HT1080 (cell line): ENCODE results near the gene PAQR6. TPM values are rescaled to one million over a fixed set of nuclear protein-coding genes. Genes with fewer than 3 reads are reported as not detected.

ENCODE experiments used
- DNase-seq: peaks from one replicate; pipeline ENCODE4 v3.0.0-alpha.2; 2015; ENCODE audit warnings: low read depth
- total RNA-seq: library from RNA; depleted of rRNA; stranded (reverse); fragments of >200 nt; shearing (Covaris generic); gene quantifications from 2 replicates; pipeline ENCODE4 v1.2.3, GENCODE V29; 2014

Gene PAQR6
- total RNA-seq, 1 experiment from 2014 or later = 0.40 TPM

DNA sequence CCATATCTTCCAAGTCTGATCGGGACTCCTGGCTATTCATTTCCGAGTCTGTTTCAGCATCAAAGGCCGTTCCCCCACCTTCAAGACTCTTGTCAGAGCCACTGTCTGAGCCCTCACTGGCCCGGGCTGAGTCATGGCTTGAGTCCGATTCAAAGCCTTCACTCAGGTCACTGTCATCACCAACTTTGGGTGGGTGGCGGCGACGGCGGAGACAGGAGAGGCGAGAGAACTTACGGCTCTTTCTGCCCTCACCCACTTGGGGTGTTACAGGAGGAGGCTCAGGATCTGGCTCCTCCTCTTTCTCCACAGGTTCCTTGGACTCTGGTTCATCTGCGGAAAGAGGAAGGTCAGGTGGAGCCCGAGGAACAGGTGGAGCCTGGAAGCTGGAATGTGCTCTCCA lies 18.2 kb upstream of the PAQR6 start:
- no peak for DNase-seq

DNA sequence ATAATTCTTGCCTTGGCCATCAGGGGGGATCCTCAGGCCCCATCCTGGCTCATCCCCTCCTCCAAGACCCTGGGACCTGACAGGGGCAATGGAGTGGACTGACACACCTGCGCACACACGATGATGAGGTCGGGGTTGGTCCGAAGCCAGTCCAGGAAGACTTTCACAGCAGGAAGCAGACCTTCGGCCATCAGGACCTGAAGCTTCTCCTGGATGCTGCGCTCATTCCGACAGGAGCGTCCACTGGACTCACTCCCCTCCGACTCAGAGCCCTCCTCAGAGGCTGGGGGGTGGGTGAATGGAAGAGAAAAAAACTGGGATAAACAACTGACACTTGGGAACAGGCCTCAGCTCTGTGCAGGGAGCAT lies 15.4 kb upstream of the PAQR6 start:
- DNase-seq = no peak

DNA sequence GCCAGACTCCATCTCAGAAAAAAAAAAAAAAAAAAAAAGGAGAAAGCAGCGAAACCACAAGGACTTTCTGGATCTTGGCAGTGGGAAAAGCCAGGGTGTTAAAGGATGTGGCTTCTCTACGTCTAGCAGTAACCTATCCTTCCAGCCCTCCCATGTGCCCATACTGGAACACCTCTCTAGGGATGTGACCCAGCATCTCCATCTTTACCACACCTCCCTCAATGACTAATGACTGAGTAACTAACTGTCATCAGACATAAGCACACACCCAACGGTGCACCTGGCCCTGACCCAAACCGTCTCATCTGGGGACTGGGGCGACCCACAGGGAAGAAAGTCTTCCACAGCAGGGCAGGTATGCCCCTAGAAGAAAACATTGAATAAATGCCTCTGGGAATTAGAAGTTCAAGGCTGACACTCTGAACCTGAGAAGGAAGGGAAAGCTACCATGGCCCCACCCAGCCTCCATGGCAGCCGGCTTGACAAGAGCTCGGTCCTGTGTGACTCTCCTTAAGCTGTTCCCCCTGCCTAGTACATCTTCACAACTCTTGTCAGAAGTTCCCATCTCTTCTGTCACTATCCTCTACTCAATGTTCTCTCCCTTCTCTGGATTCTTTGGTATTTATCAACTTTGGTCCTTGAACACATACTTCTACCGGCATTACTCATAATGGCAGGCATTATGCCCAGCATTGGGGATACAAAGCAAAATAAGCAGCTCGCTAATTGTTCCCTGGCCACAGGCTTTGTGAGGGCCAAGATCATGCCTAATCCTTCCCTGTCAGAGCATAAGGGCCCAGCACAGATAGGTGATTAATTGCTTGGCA lies 14.8 kb upstream of the PAQR6 start:
- DNase-seq = peak; percentile 82

DNA sequence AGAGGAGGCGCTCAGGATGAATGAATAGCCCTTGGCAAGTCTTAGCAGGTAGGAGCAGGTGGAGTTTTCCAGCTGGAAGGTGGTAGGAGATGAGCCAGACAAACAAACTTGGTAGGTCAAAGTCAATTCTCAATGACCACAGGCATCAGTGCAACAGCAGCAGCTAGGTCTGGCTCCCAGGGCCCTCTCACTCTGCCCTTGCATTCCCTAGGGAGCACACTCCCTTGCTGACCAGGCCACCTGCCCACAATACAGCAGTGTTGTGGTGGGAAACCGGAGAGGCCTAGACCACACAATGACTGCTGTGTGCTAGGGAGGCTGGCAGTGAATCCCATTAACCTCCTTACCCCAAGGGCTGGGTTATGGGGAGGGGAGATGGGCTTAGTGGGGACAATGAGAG lies 13.0 kb upstream of the PAQR6 start:
- DNase-seq = no peak

DNA sequence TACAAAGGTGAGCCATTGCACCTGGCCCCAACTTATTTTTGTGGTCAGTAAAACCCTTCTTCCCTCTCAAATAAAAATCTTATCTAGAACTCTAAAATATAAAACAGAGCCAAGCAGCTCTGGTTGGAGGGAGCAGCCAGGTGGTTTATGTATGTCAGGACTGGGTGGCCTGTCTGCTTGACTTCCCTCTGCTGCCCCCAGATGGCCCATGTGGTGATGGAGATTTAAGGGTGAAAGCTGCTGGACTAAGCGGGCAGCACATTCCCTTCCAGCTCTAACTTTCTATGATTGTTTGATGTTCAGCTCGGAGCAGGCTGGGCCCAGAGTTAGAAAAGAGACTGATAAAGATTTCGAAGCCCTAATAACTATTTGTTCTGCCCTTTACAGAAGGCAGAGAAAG lies 11.9 kb upstream of the PAQR6 start:
- DNase-seq = no peak

DNA sequence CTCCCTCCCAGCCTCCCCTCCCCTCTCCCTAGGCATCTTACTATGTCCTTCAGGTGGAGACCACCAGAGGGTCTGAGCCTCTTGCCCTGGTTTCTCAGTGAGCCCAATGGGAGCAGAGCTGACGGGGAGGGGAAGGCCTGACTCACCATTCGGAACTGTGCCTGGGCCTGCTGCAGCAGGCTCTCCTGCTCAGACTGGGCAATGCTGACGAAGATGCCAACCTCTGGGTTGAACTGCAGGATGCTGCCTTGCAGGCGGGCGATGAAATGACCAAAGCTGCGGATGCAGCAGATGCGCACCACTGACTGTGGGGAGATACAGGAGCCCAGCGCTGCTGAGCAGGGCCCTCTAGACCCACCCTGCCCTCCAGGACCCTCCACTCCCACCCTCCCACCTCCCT lies 11.0 kb upstream of the PAQR6 start:
- DNase-seq = no peak

DNA sequence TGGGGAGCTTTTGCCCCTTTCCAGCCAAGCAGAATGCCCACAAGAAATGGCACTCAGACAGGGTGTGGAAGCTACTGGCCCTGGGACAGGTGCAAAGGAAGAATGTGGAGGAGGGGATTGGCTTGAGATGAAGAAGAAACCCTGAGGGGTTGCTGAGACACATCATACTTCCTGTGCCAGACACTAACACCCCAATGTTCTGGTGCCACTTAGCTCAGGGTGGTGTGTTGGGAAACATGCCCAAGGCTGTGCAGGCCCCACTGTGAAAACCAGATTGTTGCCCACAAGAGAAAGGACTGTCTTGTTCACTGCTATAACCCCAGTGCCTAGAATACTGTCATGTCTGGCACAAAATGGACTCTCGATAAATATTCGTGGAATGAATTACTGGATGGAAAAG lies 9.9 kb upstream of the PAQR6 start:
- DNase-seq = no peak

DNA sequence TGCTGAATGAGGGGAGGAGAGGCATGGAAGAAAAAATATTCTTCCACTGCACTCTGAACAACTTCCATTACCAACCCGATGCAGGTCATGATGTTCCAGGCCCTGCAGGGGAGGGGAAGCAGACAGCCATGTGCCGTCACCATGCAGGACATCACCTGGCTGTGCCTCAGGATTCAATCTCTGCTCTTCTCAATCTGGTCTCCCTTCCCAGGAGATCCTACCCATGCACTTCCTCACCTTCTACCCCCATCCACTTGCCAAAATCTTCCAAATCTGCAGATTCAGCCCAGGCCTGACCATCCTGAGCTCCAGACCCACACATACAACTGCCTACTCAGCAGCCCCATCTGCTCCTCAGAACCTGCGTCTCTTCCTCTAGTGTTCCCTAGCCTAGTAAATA lies 5.8 kb upstream of the PAQR6 start:
- DNase-seq = no peak

DNA sequence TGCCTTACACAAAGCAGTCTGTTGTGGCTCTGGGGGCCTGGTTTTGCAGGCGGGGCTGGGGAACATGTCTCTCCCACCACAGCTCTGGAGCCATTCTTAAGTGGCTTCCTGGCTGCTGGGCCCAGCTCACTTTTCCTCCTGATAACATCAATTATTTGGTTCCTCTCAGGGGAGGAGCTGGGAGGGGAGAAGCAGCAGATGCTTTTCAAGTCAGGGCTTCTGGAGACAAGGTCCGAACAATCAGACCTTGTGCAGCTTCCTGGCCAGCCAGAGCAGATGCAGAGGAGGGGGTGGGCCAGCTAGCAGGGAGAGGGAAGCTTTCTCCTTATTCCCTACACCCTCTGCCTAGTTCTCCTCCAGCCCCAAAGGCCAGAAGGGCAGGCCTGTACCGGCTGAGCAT lies 3.7 kb upstream of the PAQR6 start:
- DNase-seq = no peak

DNA sequence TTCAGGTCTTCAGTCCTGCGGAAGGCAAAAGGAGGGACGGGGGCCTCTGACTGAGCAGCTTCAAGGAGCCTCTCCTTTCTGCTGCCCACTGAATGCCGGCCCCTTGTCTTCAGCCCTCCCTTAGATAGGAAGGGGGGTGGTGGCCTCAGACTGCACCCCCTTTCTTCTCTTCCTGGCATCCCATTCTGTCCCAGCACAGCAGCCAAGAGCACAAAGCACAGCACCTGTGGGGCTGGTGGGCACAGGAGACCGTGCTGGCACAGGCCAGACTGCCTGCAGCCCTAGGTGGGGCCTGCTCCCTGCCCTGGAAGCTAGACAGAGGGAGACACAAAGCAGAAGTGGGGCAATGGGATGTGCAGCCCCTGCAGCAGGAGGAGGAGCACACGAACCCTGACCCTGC lies 1.7 kb upstream of the PAQR6 start:
- DNase-seq = no peak

DNA sequence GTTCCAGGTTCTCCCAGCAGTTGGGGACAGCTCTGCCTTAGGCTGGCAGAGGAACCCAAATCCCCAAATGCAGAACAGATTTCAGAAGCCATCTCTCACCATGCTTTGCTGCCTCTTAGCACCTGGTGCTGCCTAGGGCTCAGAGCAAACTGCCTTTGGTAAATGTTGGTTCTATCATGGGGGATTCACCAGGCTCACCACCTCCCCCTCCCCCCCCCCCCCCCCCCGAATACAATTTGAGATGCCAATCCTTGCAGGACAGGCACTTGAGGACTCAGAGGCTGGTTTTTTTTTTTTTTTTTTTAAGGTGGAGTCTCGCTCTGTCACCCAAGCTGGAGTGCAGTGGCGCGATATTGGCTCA lies 447 bp upstream of the PAQR6 start:
- no peak for DNase-seq

DNA sequence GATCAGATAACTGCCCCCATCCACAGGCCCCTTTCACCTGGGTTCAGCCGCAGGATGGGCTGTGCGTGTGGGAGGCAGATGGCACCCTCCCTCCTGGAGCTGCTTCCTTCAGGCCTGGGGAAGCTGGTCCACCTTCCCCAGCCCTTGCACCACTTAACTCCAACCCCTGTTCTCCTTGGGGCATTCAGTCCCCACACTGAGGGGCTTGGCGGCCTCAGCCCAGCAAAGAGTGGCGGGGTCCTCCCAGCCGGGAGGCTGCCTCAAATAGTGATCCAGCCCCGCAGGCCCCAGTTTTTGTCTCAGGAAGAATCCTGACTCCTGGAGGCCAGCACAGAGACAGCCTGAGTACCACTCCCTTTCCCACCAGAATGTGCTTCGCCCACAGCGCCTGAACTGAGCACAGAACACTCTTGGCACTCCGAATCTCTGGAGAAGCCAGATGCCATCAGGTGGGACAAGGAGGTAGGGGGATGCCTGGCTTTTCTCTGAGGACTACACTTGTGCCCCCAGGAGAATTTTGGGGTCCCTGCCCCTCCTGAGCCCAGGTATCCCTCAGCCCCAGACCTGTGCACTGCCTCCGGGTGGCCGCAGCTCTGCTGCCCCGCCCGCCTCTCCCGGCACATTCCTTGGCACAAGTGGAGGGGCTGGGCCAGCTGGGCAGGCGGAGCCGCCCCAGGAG lies 936 bp downstream of the PAQR6 start:
- DNase-seq = no peak

DNA sequence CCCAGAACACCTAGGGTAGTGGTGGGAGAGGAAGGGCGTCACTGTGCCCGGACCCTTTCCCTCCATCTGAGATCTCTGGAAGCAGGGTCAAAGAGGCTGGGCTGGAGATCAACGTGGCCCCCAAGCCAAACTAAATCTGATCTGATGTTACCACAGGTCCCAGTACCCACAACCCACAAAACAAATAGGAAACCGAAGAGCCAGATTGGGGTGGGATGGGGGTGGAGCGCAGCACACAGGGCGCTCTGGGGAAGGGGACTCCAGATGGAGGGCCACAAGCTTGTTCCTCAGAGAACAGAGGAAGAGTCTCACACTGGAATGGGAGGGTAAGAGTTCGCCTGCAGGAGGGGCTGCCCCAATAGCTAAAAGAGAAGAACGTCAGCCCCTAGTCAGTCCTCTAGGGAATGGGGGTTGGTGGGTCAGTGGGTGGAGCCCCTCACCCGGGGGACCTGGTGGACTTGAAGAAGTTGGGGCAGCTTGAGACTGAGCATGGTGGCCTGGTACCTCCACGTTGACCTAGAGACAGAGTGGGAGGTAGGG lies 1.5 kb downstream of the PAQR6 start:
- no peak for DNase-seq

DNA sequence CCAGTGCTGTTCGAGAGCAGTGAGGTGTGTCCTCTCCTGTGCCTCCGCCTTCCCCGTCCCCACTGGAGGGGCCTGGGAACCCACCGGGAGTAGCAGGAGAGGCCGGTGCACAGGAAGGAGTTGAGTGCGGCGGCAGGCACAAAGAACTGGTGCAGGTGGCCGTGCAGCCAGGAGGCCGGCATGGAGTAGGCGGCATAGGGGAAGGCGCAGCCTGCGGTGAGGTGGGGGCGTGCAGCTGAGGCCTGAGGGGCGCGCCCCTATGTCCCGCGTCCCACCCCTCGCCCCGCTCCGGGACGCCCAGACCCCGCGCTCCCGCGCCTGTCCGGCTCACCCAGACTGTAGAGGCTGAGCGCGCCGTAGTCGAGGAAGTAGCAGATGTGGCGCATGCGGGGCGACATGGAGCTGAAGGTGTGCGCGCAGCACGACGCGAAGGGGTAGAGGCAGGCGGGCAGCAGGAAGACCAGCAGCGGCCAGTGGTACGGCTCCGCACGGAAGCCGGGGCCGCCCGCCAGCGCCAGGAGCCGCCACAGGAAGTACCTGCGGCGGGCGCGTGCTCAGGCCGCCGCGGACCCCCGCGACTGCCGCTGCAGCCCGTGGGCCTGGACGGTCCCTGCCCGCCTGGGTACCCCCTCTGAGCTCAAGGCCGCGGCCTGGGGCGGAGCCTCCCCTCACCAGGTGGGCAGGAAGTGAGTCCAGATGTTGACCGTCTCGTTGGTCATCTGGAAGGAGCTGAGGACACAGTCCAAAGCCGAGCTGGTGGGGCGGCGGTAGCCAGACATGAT lies 2.2 kb downstream of the PAQR6 start:
- DNase-seq = no peak

DNA sequence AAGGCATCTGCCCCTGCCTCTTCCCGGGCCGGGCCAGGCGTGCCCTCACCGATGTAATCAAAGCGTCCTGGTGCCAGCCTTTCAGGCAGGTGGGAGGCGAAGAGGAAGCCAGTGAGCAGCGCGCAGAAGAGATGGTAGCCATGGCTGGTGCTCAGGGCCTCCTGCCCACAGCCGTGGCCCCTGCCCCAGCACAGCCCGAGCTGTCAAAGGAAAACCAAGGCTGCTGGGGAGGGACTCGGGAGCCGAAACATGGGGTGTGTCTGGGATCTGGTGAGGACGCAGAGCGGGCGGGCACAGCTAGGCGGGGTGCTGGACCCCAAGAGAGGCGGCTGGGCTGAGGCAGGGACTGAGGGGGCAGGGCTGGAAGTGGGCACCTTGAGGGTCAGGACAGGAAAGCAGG lies 3.1 kb downstream of the PAQR6 start:
- no peak for DNase-seq

DNA sequence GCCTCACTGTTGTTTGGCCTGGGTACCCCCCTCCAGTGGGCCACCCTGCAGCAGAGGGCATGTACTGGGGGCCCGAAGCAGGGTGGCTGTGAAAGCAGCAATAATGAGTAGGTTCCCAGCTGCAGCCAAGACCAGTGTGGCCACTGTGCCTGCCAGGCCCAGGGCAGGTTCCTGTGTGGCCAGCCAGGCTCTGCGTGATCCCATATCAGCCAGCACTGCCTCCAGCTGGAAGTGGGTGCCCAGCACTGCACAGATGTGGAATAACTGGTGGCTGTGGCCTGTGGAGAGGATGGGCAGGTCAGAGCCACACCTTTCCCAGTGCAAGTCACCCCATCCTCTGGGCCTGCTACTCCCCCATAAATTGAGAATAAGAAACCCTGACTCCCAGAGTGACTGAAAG lies 3.7 kb downstream of the PAQR6 start:
- no peak for DNase-seq

DNA sequence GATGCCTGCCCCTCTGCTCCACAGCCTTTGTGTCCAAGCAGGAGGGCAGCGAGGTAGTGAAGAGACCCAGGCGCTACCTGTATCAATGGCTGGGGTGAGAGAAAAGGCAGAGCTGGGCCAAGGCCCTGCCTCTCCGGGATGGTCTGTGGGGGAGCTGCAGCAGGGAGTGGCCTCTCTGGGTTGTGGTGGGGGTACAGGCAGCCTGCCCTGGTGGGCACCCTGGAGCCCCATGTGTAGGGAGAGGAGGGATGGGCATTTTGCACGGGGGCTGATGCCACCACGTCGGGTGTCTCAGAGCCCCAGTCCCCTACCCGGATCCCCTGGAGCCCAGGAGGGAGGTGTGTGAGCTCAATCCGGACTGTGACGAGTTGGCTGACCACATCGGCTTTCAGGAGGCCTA lies 5.1 kb downstream of the PAQR6 start:
- DNase-seq = no peak

DNA sequence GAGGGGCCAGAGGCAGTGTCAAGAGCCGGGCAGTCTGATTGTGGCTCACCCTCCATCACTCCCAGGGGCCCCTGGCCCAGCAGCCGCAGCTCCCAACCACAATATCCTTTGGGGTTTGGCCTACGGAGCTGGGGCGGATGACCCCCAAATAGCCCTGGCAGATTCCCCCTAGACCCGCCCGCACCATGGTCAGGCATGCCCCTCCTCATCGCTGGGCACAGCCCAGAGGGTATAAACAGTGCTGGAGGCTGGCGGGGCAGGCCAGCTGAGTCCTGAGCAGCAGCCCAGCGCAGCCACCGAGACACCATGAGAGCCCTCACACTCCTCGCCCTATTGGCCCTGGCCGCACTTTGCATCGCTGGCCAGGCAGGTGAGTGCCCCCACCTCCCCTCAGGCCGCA lies 5.9 kb downstream of the PAQR6 start, which contains the start of gene BGLAP:
Gene BGLAP, plus strand, starts transcription at position 259 of the 400 bp plus-strand sequence. Its CDS starts 48 bp downstream, at position 307.
- peak; percentile 36 for DNase-seq

DNA sequence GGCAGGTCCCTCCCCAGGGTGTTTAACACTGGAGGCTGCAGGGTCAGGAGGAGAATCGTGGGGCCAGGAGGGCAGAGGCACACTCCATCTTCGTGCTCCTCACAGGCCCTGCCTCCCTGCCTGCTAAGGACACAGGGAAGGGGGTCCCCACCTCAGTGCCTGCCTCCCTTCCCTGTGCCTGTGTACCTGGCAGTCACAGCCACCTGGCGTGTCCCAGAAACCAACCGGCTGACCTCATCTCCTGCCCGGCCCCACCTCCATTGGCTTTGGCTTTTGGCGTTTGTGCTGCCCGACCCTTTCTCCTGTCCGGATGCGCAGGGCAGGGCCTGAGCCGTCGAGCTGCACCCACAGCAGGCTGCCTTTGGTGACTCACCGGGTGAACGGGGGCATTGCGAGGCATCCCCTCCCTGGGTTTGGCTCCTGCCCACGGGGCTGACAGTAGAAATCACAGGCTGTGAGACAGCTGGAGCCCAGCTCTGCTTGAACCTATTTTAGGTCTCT lies 6.5 kb downstream of the PAQR6 start:
- DNase-seq = peak; percentile 82

DNA sequence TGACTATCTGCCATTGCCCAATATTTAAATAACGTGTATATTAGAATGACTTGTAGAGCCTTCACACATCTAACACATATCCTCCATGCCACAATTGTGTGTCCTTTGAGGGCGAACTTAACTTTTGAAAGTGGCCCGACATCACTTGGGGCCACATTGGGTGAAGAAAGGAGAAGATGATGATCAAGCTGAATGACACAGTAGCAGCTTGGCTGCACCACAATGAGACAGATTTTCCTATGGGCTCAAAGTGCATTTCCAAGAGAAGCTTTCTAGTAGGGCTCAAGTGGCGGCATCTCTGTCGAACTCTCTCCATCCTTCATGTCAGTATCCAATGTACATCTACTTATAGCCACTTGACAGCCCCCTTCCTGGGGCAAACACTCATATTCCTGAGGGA lies 9.6 kb downstream of the PAQR6 start:
- no peak for DNase-seq

DNA sequence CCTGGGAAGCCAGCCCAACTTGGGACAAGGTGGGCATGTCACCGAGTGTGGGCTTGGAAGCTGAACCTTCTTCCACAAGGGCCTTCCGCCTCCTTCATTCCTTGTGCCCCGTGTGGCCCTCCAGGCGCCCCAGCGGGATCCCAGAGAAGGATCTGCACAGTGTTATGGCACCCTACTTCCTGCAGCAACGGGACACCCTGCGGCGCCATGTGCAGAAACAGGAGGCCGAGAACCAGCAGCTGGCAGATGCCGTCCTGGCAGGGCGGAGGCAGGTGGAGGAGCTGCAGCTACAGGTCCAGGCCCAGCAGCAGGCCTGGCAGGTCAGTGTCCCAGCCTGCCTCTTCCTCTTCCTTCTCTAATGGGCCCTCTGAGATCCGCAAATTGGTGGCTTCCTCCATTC lies 11.7 kb downstream of the PAQR6 start:
- DNase-seq = no peak
